ENCODE measurements around the gene SLC25A36.

GRCh38 chr3:140953028-140953960 is 11.7 kb downstream of the SLC25A36 start:
- TF ChIP-seq CTCF (IDR thresholded peaks at IDR 0.05 in 8 of 11, conservative IDR thresholded peaks at IDR 0.05 in 3 of 11) (no peak), POLR2AphosphoS5 (IDR thresholded peaks at IDR 0.05) (no peak), POLR2A (IDR thresholded peaks at IDR 0.05) (no peak)

Measured in spleen (tissue), 7 donors.